ENCODE measurements around the gene KRT27.
A peak's percentile ranks its signal among the peaks of the same experiment; 100 is the strongest.

Gene KRT27

GRCh38 chr17:40806131-40806530, 23.8 kb upstream of the KRT27 start:
- no peak for DNase-seq

GRCh38 chr17:40803617-40804082, 21.3 kb upstream of the KRT27 start:
- peak; percentile 89 for DNase-seq

- no peak for DNase-seq
These were observed 18.8 kb upstream of the KRT27 start for GRCh38 chr17:40801157-40801556.

- no peak for DNase-seq
These were observed 18.0 kb upstream of the KRT27 start for GRCh38 chr17:40800381-40800780.

- DNase-seq: no peak
These were observed 17.5 kb upstream of the KRT27 start, which contains the start of gene KRT28 for GRCh38 chr17:40799859-40800258. KRT28 (minus strand) TSS chr17:40799959; CDS start chr17:40799893, 66 bp downstream.

GRCh38 chr17:40796846-40797245, 14.5 kb upstream of the KRT27 start:
- no peak for DNase-seq

GRCh38 chr17:40795019-40795667, 12.8 kb upstream of the KRT27 start:
- no peak for DNase-seq

GRCh38 chr17:40794466-40794865, 12.1 kb upstream of the KRT27 start:
- no peak for DNase-seq

GRCh38 chr17:40793832-40794231, 11.5 kb upstream of the KRT27 start:
- no peak for DNase-seq

GRCh38 chr17:40791787-40792436, 9.6 kb upstream of the KRT27 start:
- peak; percentile 30 for DNase-seq

- no peak for DNase-seq
These were observed 8.8 kb upstream of the KRT27 start for GRCh38 chr17:40791111-40791510.

GRCh38 chr17:40779181-40779909, 3.0 kb downstream of the KRT27 start:
- DNase-seq: peak; percentile 10

- no peak for DNase-seq
These were observed 3.9 kb downstream of the KRT27 start for GRCh38 chr17:40778461-40778860.

GRCh38 chr17:40777971-40778370, 4.4 kb downstream of the KRT27 start:
- no peak for DNase-seq

- no peak for DNase-seq
These were observed 4.9 kb downstream of the KRT27 start for GRCh38 chr17:40777459-40777858.

- no peak for DNase-seq
These were observed 6.4 kb downstream of the KRT27 start for GRCh38 chr17:40775945-40776344.

- no peak for DNase-seq
These were observed 10.2 kb downstream of the KRT27 start, which contains the start of gene KRT26 for GRCh38 chr17:40772101-40772500. KRT26 (minus strand) TSS chr17:40772201; CDS start chr17:40772113, 88 bp downstream.

GRCh38 chr17:40765657-40766056, 16.7 kb downstream of the KRT27 start:
- DNase-seq: no peak

GRCh38 chr17:40763752-40764151, 18.6 kb downstream of the KRT27 start:
- DNase-seq: no peak

- DNase-seq: no peak
These were observed 22.0 kb downstream of the KRT27 start for GRCh38 chr17:40760105-40761016.

- no peak for DNase-seq
These were observed 27.1 kb downstream of the KRT27 start, which contains the start of gene KRT25 for GRCh38 chr17:40755231-40755630. KRT25 (minus strand) TSS chr17:40755331; CDS start chr17:40755271, 60 bp downstream.

- DNase-seq: no peak
These were observed 28.5 kb downstream of the KRT27 start for GRCh38 chr17:40753804-40754203.

GRCh38 chr17:40751065-40751464, 31.3 kb downstream of the KRT27 start:
- DNase-seq: no peak

Measured in NCI-H82 (cell line).